Measurements from ENCODE around the gene CALN1.

Gene CALN1

GRCh38 chr7:72266771-72267170 is 145.4 kb downstream of the CALN1 start (continued):
- TF ChIP-seq ZBTB11 (tag by site-specific recombination; conservative IDR thresholded peaks at IDR 0.05; ENCODE audit: low read depth) (no peak), KLF8 (tag by site-specific recombination; IDR thresholded peaks at IDR 0.05) (no peak), ZNF600 (tag by site-specific recombination; IDR thresholded peaks at IDR 0.05) (no peak)

GRCh38 chr7:72265071-72265904 is 146.8 kb downstream of the CALN1 start:
- ChIA-PET POLR2A (no interaction called here), CTCF (no interaction called here)
- Histone ChIP-seq H3K36me3 (ENCODE audit: control insufficient read depth in 2 of 2, insufficient read depth in 1 of 2, low read length in 2 of 2) (no peaks in the 10 kb centered on the region), H3K9me3 (ENCODE audit: control insufficient read depth, insufficient read depth, low read depth, low read length) (no peaks in the 10 kb centered on the region), H3K27ac (ENCODE audit: extremely low read depth, low read depth, low read length) (no peak overlapping the region), H3K4me3 (ENCODE audit: low read depth, low read length) (no peak overlapping the region), H3K4me1 (ENCODE audit: control insufficient read depth, insufficient read depth, low read length) (no peaks in the 10 kb centered on the region)
- TF ChIP-seq PRDM6 (tag by site-specific recombination; IDR thresholded peaks at IDR 0.05) (no peak), KLF10 (tag by site-specific recombination; IDR thresholded peaks at IDR 0.05) (no peak)

- no peaks in the 10 kb centered on the region for H3K9me3 ChIP-seq (ENCODE audit: control insufficient read depth, insufficient read depth, low read depth, low read length)
- ChIA-PET CTCF (no interaction called here), POLR2A (no interaction called here)
- TF ChIP-seq ZNF155 (tag by site-specific recombination; IDR thresholded peaks at IDR 0.05) (no peak), ZBTB7A (tag by site-specific recombination; IDR thresholded peaks at IDR 0.05; ENCODE audit: low read depth) (no peak)
- no peaks in the 10 kb centered on the region for H3K4me1 ChIP-seq (ENCODE audit: control insufficient read depth, insufficient read depth, low read length)
- H3K27ac ChIP-seq (ENCODE audit: extremely low read depth, low read depth, low read length): no peak overlapping the region
- H3K36me3 ChIP-seq (ENCODE audit: control insufficient read depth in 2 of 2, insufficient read depth in 1 of 2, low read length in 2 of 2): no peaks in the 10 kb centered on the region
- H3K4me3 ChIP-seq (ENCODE audit: low read depth, low read length): no peak overlapping the region
These were observed 151.7 kb downstream of the CALN1 start for GRCh38 chr7:72260406-72260805.

GRCh38 chr7:72258074-72258473 is 154.1 kb downstream of the CALN1 start:
- Histone ChIP-seq H3K9me3 (ENCODE audit: control insufficient read depth, insufficient read depth, low read depth, low read length) (no peaks in the 10 kb centered on the region), H3K4me3 (ENCODE audit: low read depth, low read length) (no peak overlapping the region), H3K4me1 (ENCODE audit: control insufficient read depth, insufficient read depth, low read length) (no peaks in the 10 kb centered on the region), H3K36me3 (ENCODE audit: control insufficient read depth in 2 of 2, insufficient read depth in 1 of 2, low read length in 2 of 2) (no peaks in the 10 kb centered on the region), H3K27ac (ENCODE audit: extremely low read depth, low read depth, low read length) (no peak overlapping the region)
- ChIA-PET POLR2A (no interaction called here), CTCF (no interaction called here)
- TF ChIP-seq ZNF362 (tag by site-specific recombination; IDR thresholded peaks at IDR 0.05): no peak
- no peak for TF ChIP-seq GLIS1 (tag by site-specific recombination; IDR thresholded peaks at IDR 0.05)
- no peak for TF ChIP-seq GLIS2 (tag by site-specific recombination; IDR thresholded peaks at IDR 0.05)
- TF ChIP-seq ZNF302 (tag by site-specific recombination; IDR thresholded peaks at IDR 0.05; ENCODE audit: low read depth): no peak
- no peak for TF ChIP-seq ZNF560 (tag by site-specific recombination; IDR thresholded peaks at IDR 0.05; ENCODE audit: borderline replicate concordance)
- no peak for TF ChIP-seq YY2 (tag by site-specific recombination; IDR thresholded peaks at IDR 0.05)
- TF ChIP-seq ZNF18 (tag by site-specific recombination; IDR thresholded peaks at IDR 0.05): no peak
- no peak for TF ChIP-seq ZNF433 (tag by site-specific recombination; IDR thresholded peaks at IDR 0.05; ENCODE audit: low read depth)
- TF ChIP-seq ZNF530 (tag by site-specific recombination; IDR thresholded peaks at IDR 0.05; ENCODE audit: low read depth): no peak
